ENCODE data around the gene BCL6.
A peak's percentile ranks its signal among the peaks of the same experiment; 100 is the strongest.

The BCL6 gene

DNA sequence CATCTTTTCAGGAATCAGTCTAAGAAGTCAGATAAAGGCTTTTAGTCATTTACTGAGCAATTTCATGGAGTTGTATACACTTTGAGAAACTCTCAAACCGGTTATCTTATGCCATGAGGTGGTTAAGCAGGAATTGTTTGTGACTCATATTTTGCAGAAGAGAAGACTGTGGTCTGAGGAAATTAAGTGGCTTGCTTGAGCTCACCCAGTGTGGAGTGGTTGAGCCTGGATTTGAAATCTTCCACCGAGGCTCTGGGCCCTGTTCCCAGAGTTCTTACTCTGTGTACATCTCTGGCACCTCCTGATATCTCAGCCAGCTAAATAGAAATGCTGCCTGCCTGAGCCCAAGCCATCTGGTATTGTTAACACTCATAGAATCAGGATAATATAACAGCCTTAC is 37.8 kb upstream of the BCL6 start:
- TF ChIP-seq, protein P1, sequence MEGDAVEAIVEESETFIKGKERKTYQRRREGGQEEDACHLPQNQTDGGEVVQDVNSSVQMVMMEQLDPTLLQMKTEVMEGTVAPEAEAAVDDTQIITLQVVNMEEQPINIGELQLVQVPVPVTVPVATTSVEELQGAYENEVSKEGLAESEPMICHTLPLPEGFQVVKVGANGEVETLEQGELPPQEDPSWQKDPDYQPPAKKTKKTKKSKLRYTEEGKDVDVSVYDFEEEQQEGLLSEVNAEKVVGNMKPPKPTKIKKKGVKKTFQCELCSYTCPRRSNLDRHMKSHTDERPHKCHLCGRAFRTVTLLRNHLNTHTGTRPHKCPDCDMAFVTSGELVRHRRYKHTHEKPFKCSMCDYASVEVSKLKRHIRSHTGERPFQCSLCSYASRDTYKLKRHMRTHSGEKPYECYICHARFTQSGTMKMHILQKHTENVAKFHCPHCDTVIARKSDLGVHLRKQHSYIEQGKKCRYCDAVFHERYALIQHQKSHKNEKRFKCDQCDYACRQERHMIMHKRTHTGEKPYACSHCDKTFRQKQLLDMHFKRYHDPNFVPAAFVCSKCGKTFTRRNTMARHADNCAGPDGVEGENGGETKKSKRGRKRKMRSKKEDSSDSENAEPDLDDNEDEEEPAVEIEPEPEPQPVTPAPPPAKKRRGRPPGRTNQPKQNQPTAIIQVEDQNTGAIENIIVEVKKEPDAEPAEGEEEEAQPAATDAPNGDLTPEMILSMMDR (conservative IDR thresholded peaks at IDR 0.05; ENCODE audit: low read depth, low read length) = no peak
- DNase-seq (ENCODE audit: low read depth) = peak; percentile 88
- H3K4me3 ChIP-seq (ENCODE audit: low read depth, low read length) = no peak overlapping the region

DNA sequence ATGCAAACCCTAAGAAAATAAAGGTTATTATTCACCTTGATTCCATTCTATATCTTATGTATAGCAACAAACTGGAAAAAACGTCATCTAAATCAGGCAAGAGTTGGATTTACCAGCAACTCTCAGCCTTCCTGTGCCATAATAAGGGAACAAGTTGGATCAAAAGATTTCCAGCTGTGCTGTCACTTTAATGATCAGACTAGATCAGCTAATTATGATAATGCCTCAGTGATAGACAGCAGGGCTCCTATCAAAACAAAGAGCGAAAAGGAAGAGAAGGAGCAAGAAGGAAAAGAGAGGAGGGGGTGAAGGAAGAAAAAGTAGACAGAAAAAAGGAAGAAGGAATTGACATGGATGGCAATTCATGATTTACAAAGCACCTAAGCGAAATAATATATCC is 36.7 kb upstream of the BCL6 start:
- TF ChIP-seq, protein P1 (conservative IDR thresholded peaks at IDR 0.05; ENCODE audit: low read depth, low read length) = no peak
- H3K4me3 ChIP-seq (ENCODE audit: low read depth, low read length) = no peak overlapping the region
- no peak for DNase-seq (ENCODE audit: low read depth)

DNA sequence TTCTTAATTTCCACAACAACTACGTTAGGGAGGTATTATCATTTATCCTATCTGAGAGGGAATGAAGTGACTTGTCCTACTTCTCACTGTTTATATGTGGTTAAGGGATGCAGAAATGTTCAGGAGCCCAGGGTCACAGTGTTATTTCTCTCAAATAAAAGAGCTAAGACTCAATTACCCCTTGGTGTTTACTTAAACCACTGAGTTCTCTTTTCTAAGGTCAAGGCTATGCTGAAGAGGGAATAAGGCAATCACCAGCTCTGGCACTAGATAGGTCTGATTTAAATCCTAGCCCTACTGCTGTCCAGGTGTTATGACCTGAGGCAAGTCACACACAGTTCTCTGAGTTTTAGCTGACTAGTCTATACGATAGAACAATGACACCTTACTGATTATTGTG is 35.7 kb upstream of the BCL6 start:
- TF ChIP-seq, protein P1 (conservative IDR thresholded peaks at IDR 0.05; ENCODE audit: low read depth, low read length) = no peak
- H3K4me3 ChIP-seq (ENCODE audit: low read depth, low read length) = no peak overlapping the region
- DNase-seq (ENCODE audit: low read depth) = no peak

DNA sequence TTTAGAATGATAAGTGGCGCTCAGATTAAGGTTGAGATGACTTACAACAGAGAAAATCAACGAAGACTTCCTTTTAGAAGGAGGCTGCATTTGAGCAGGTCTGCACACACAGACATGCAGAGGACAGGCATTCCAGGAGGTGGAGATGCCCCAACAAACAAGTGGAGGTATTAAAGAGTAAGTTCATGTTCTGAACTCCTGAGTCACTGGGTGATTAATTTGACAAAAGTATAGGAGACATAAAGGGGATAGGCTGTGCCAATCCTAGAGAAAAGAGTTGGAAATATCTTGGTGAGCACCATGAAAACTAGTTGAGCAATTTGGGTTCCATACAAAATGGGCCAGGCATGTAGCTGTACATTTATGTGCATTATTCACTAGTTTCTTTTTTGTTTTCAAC is 33.5 kb upstream of the BCL6 start:
- TF ChIP-seq, protein P1 (conservative IDR thresholded peaks at IDR 0.05; ENCODE audit: low read depth, low read length) = no peak
- DNase-seq (ENCODE audit: low read depth) = no peak
- no peak overlapping the region for H3K4me3 ChIP-seq (ENCODE audit: low read depth, low read length)

DNA sequence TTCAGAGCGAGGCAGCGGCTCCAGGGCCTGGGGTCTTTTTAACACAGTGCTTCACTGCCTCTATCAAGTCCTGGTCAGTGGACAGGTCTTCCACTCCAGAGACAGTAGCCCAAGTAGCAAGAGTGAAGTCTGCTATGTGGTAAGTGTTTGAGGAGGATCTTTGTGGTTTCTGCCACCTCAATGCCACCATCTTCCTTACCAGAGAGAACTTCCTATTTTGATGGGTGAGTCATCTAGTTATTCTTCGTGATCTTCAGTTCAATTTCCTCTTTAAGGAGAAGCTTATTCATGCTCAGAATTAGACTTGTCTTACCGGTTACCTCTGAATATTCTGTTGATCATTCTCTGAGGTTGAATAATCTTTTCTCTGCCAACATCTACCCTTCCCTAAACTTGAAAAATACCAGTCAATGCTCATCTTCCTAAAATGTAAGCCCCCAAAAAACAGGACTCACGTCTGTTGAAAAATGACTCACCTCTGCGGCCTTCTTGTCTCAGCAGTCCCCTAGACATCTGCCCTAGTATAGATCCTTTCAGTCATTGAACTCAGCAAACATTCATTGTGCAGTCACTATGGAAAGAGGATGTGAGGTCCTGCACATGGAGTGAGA is 32.2 kb upstream of the BCL6 start:
- no peak overlapping the region for H3K4me3 ChIP-seq (ENCODE audit: low read depth, low read length)
- no peak for DNase-seq (ENCODE audit: low read depth)

DNA sequence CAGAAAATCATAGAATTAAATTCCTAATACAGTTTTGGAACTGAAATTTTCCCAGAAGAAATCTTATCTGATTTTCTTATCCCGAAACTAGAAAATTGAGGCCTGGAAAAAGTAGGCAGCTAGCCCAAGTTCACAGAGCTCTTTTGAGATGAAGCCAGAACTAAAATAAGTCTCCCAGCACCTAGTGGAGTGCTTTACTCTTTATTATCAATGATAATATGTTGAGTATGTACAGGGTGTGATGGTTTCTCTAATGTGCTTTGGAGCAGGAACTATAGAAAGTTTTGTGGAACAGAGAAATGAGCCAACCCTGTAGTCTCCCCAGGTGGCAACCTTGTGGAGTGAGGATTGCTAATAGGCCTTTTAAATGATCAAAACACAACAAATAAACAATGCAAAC is 30.3 kb upstream of the BCL6 start:
- TF ChIP-seq, protein P1 (conservative IDR thresholded peaks at IDR 0.05; ENCODE audit: low read depth, low read length) = no peak
- H3K4me3 ChIP-seq (ENCODE audit: low read depth, low read length) = no peak overlapping the region
- DNase-seq (ENCODE audit: low read depth) = no peak

More for the DNA sequence above, 32.2 kb upstream of the BCL6 start:
- TF ChIP-seq, protein P1 (conservative IDR thresholded peaks at IDR 0.05; ENCODE audit: low read depth, low read length) = no peak

DNA sequence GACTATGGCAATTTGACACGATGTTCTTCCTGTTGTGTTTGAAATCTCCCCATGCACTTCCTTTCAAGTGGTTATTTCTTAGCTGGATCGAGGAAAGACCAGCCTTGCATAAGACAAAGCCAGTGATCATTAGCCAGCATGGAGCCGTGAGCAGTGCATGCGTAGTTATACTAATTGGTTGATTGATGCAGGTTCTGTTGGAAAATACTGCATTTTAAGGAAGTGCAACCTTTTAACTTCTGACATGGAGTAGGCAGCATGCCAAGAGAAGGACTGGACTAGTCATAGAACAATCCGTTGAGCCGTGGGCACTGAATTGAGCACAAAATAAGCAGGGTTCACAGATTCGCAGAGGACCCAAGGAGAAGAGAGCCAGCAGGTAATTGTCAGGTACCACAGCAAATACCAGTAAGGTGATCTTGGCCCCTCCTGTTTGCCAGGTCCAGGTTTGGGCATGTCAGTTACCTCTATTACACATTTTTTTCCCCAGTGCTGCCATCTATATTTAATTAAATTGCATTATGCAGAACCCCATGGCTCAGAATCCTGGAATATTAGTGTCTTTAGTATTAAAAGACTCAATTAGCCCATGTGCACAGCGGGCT is 29.0 kb upstream of the BCL6 start:
- TF ChIP-seq, protein P1 (conservative IDR thresholded peaks at IDR 0.05; ENCODE audit: low read depth, low read length) = no peak
- DNase-seq (ENCODE audit: low read depth) = no peak
- H3K4me3 ChIP-seq (ENCODE audit: low read depth, low read length) = no peak overlapping the region

Data from choroid plexus epithelial cell (primary cell).